Nephron progenitor cell (in vitro differentiated cells): ENCODE measurements around the gene SOX11.
A peak's percentile ranks its signal among the peaks of the same experiment; 100 is the strongest.
"Not testable (repeated sequence)": the region's sequence is repeated elsewhere in the genome, so short reads cannot be mapped to it uniquely, and the experiment has no call there.

Source experiments
- DNase-seq: peaks from one replicate; pipeline ENCODE4 v3.0.0; 2021
- H3K27ac Mint-ChIP-seq: 2 replicates; pipeline ENCODE4 v1.8.0; 2021; ENCODE audit warnings: mild to moderate bottlenecking, moderate library complexity, mixed read lengths
- H3K27me3 Mint-ChIP-seq: 2 replicates; pipeline ENCODE4 v1.8.0; 2021; ENCODE audit warnings: mild to moderate bottlenecking, low read depth, mixed read lengths; ENCODE audit not compliant: poor library complexity
- H3K36me3 Mint-ChIP-seq: 2 replicates; pipeline ENCODE4 v1.8.0; 2021; ENCODE audit warnings: low read depth, mixed read lengths
- H3K4me1 Mint-ChIP-seq: 2 replicates; pipeline ENCODE4 v1.8.0; 2021; ENCODE audit warnings: mixed read lengths
- H3K4me3 Mint-ChIP-seq: 2 replicates; pipeline ENCODE4 v1.8.0; 2021; ENCODE audit warnings: mild to moderate bottlenecking, moderate library complexity, mixed read lengths
- H3K9me3 Mint-ChIP-seq: 2 replicates; pipeline ENCODE4 v1.8.0; 2021; ENCODE audit warnings: mild to moderate bottlenecking, moderate library complexity, mixed read lengths
- CTCF ChIP-seq: fragments of 200-600 bp; sonication (generic); IDR thresholded peaks from 2 replicates; pipeline ENCODE4 v1.5.0; 2021; ENCODE audit warnings: antibody characterized with exemption

SOX11 gene

GRCh38 chr2:5691985-5692529, at the start of gene SOX11:
TSS of gene SOX11 (plus strand) at chr2:5692384. CDS start at chr2:5692722, 338 bp downstream.
- H3K27ac Mint-ChIP-seq = peak within 1 kb of the TSS; percentile 92

GRCh38 chr2:5652734-5653133, 39.5 kb upstream of the SOX11 start:
- not testable (repeated sequence) for H3K4me1 Mint-ChIP-seq, H3K36me3 Mint-ChIP-seq, H3K9me3 Mint-ChIP-seq, H3K27me3 Mint-ChIP-seq, H3K27ac Mint-ChIP-seq, DNase-seq, H3K4me3 Mint-ChIP-seq

More at GRCh38 chr2:5691985-5692529, at the start of gene SOX11:
- Mint-ChIP-seq H3K4me3 (peak within 1 kb of the TSS; percentile 100), H3K36me3 (peaks cover 17% of the 10 kb centered on the region), H3K27me3 (peaks cover 4% of the 10 kb centered on the region), H3K4me1 (peaks cover 27% of the 10 kb centered on the region), H3K9me3 (no peaks in the 10 kb centered on the region)
- peak; percentile 96 for DNase-seq
- no peak for TF ChIP-seq CTCF

- H3K27me3 Mint-ChIP-seq, H3K4me1 Mint-ChIP-seq, H3K36me3 Mint-ChIP-seq, DNase-seq, H3K4me3 Mint-ChIP-seq, H3K9me3 Mint-ChIP-seq, H3K27ac Mint-ChIP-seq: not testable (repeated sequence)
Observed at GRCh38 chr2:5653756-5654155, 38.4 kb upstream of the SOX11 start.

DNA sequence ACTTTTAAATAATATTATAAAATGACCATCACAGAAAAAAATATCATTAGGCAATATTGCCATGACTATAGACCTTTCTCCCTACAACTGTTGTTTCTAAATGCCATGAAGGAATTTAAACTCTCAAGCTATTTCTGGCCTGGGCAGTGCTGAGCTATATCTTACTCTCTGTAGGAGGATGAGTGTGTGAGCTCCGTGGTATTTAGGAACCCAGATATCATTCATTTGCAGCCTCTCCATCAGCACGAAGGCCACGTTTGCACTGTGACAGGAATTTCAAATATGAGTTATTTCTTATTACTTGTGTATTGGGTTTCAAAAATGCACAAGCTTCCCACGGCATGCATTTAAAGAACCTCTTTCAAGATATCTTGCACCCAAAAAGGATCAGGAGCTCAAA, 35.0 kb upstream of the SOX11 start:
- Mint-ChIP-seq H3K9me3 (peaks cover 16% of the 10 kb centered on the region), H3K27ac (no peak overlapping the region), H3K4me3 (no peak overlapping the region), H3K36me3 (no peaks in the 10 kb centered on the region), H3K4me1 (no peaks in the 10 kb centered on the region), H3K27me3 (peaks cover 11% of the 10 kb centered on the region)
- no peak for TF ChIP-seq CTCF
- no peak for DNase-seq

- peaks cover 16% of the 10 kb centered on the region for H3K9me3 Mint-ChIP-seq
- H3K27me3 Mint-ChIP-seq = peaks cover 15% of the 10 kb centered on the region
- H3K4me1 Mint-ChIP-seq = peaks cover 13% of the 10 kb centered on the region
- no peak for DNase-seq
- H3K36me3 Mint-ChIP-seq = no peaks in the 10 kb centered on the region
- H3K4me3 Mint-ChIP-seq = no peak overlapping the region
- TF ChIP-seq CTCF = no peak
- H3K27ac Mint-ChIP-seq = no peak overlapping the region
Observed at GRCh38 chr2:5660591-5660990, 31.6 kb upstream of the SOX11 start.

DNA sequence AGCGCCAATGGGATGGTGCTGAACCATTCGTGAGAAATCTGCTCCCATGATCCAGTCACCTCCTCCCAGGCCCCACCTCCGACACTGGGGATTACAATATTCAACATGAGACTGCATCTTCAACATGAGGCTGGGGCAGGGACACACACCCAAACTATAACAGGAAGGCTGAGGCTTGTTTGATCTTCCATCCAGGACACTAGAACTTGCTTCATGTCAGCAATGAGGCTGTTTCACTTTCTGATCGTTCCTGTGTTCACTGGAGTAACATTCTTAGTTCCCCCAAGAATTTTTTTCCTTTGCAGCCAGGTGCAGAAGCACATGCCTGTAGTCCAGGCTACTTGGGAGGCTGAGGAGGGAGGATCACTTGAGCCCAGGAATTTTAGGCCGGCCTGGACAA, 30.8 kb upstream of the SOX11 start:
- TF ChIP-seq CTCF = no peak
- Mint-ChIP-seq H3K4me1 (peaks cover 13% of the 10 kb centered on the region), H3K36me3 (no peaks in the 10 kb centered on the region)

DNA sequence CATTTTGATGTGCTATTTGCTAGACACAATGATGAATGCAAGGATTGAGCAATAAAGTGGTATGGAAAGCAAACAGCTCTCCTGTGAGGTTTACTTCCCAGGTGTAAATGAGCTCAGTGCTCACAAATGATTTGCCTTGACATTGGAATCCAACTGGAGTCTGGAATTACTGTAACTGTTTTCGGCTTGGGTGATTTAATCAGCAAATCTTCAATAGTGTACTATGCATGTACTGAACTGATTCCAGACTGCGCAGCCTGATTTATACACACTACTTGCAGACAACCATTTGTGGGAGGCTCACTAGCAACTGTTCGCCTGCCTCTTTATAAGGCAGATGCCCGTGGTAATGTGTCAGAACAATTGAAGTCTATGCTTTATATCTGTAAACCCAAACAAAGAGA, 27.9 kb upstream of the SOX11 start:
- no peak for TF ChIP-seq CTCF
- DNase-seq = no peak
- Mint-ChIP-seq H3K4me3 (no peak overlapping the region), H3K9me3 (peaks cover 16% of the 10 kb centered on the region), H3K36me3 (no peaks in the 10 kb centered on the region), H3K27ac (no peak overlapping the region), H3K4me1 (peaks cover 13% of the 10 kb centered on the region), H3K27me3 (peaks cover 16% of the 10 kb centered on the region)

More for the DNA sequence above, 30.8 kb upstream of the SOX11 start:
- Mint-ChIP-seq H3K9me3 (peaks cover 16% of the 10 kb centered on the region), H3K27ac (no peak overlapping the region), H3K4me3 (no peak overlapping the region), H3K27me3 (peaks cover 15% of the 10 kb centered on the region)
- DNase-seq = no peak
